GM06990 (cell line): ENCODE data around the gene RPL28.

Experiments
- DNase-seq: peaks from one replicate; pipeline ENCODE4 v3.0.0-alpha.2; 2011; ENCODE audit not compliant: insufficient read length; ENCODE audit errors: extremely low read depth
- H3K27me3 ChIP-seq: replicated peaks from 2 replicates; pipeline ENCODE4 v1.6.0; 2011; ENCODE audit warnings: low read length; ENCODE audit not compliant: control insufficient read depth, insufficient read depth
- H3K36me3 ChIP-seq: 2 replicates; pipeline ENCODE4 v1.5.1; 2011; ENCODE audit warnings: low read length; ENCODE audit not compliant: control insufficient read depth, insufficient read depth
- H3K4me3 ChIP-seq: replicated peaks from 2 replicates; pipeline ENCODE4 v1.5.1; 2011; ENCODE audit warnings: low read depth, mild to moderate bottlenecking, control low read depth, low read length
- CTCF ChIP-seq: IDR thresholded peaks from 2 replicates; pipeline ENCODE4 v1.5.1; 2011; ENCODE audit warnings: low read length, control low read depth, mild to moderate bottlenecking, inconsistent platforms; ENCODE audit not compliant: insufficient read depth, poor library complexity, severe bottlenecking

RPL28 gene

DNA sequence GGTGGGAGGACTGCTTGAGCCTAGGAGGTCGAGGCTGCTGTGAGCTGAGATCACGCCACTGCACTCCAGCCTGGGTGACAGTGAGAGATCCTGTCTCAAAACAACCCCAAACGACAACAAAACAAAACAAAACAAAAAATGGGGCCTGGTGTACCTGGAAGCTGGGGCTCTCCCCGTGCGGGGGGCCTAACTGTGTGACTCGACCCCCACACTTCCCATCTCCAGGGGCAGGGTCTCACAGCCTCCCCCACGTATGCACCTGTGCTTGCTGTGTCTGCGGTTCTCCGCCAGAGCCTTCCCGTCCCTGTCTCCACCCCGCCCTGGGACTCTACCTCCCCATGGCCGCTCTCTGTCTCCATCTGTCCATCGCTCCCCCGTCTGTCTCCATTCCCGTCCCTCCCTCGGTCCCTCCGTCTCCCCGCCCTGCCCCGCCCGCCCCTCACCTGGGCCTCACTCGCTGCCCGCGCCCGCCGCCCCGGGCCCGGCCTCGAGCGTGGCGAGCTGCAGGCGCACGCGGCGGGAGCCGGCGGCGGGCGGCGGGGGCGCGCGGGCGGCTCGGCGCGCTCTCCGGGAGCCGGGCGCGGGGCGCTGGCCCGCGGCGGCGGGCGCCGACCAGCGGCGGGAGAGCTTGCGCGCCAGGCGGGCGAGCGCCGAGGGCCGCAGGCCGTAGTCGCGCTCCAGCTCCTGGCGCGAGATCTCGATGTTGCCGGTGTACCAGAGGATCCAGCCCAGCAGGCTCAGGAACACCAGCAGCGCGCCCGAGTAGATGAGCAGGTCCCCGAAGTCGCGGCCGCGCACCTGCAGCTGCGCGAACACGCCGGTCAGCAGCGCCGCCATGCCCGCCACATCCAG, 2.2 kb upstream of the RPL28 start:
- DNase-seq = peak; percentile 83
- peak overlapping the region; percentile 90 for H3K4me3 ChIP-seq
- peak; percentile 28 for TF ChIP-seq CTCF
- no peaks in the 10 kb centered on the region for H3K27me3 ChIP-seq
- peaks cover 18% of the 10 kb centered on the region for H3K36me3 ChIP-seq

DNA sequence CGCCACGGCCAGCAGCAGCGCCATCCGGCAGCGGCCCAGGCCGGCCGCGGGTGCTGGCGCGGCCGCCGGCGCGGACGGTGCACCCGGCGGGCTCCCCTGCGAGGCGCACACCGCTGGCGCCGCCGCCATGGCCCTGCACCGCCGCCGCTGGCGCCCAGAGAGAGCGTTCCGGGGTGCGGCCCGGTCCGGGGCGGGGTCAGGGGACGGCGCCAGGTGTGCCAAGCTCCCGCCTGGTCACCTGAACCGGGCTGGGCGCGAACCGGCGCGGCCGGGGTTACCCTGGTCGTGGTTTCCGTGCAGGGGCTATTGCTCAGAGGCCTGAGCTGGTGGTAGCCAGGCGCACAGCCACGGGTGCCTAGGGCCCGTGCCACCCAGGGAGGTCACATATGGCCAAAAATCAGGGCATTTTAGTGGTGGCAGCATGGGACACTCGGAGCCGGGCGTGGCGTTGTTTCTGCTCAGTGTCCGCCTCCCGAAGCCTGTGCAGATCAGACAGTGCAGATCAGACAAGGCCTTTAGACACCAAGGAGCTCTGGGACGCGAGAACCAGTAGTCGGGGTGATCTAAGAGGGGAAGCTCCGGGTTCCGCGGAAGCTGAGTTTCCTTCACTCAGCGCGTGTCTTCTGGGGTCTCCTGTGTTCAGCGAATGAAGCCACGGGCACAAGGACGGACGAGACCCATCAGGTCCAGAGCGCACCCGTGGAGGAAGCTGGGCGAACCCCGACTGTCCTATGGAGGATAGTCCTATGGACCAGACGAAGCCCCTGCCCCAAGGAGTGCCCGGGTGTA, 1.4 kb upstream of the RPL28 start, which contains the start of gene TMEM238:
TMEM238 (minus strand) TSS at position 162 of the 789 bp plus-strand sequence; CDS start at position 129, 33 bp downstream.
- Histone ChIP-seq H3K36me3 (peaks cover 26% of the 10 kb centered on the region), H3K27me3 (no peaks in the 10 kb centered on the region), H3K4me3 (peak within 1 kb of the TSS; percentile 90)
- TF ChIP-seq CTCF = no peak
- DNase-seq = peak; percentile 71

DNA sequence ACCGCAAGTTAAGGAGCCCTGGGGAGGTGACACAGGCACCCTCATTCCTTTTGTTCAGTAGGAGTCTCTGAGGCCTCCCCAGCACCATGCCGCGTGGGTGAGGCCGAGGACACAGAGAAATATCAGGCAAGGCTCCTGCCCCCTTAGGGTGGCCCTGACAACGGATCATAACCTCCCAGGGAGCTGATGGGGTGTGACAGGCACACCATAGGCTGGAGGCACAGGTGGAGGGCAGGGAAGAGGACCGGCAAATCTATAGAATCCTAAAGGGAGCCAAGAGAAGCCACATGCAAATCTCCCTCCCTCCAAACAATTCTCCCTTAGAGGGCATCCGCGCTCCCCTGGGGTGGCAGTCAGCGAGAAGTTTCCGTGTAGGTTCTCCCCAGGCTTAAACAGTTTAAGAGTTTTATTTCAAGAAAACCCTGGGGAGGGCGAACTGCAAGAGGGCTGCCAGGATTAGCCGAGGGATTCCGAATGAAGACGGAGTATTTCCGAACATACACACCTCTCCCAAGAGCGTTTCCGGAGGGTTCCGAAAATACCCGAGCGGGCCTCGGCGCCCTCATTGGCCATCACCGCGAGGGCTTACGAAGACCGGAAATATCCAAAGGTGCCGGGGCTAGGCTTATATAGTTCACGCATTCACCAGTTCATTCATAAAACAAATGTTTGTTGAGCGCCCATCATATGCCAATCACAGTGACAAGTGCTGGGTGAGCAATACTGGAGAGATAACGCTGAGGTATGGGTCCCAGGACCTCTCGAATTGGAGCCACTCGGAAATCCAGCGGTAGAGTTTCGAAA, 610 bp upstream of the RPL28 start:
- H3K27me3 ChIP-seq = no peaks in the 10 kb centered on the region
- peak overlapping the region; percentile 90 for H3K4me3 ChIP-seq
- TF ChIP-seq CTCF = no peak
- peak; percentile 94 for DNase-seq
- H3K36me3 ChIP-seq = peaks cover 32% of the 10 kb centered on the region

DNA sequence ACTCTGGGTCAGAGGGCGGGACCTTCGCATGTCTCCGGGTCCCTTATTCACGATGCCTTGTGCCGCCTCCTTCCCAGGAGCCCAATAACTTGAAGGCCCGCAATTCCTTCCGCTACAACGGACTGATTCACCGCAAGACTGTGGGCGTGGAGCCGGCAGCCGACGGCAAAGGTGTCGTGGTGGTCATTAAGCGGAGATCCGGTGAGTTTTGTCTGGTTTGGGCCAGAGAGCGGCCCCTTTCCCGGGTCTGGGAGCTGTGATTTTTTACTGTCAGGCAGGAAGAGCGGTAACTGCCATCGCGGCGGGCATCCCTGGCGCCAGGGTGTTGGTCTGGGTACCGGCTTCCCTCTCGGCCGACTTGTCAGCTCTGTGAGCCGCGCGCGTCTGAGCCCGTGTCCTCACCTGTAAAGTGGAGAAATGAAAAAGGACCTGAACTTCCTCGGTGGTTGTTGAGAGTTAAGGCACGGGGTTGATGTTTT, 800 bp downstream of the RPL28 start:
- no peak for TF ChIP-seq CTCF
- H3K4me3 ChIP-seq = peak overlapping the region; percentile 90
- H3K27me3 ChIP-seq = no peaks in the 10 kb centered on the region
- H3K36me3 ChIP-seq = peaks cover 40% of the 10 kb centered on the region
- no peak for DNase-seq

DNA sequence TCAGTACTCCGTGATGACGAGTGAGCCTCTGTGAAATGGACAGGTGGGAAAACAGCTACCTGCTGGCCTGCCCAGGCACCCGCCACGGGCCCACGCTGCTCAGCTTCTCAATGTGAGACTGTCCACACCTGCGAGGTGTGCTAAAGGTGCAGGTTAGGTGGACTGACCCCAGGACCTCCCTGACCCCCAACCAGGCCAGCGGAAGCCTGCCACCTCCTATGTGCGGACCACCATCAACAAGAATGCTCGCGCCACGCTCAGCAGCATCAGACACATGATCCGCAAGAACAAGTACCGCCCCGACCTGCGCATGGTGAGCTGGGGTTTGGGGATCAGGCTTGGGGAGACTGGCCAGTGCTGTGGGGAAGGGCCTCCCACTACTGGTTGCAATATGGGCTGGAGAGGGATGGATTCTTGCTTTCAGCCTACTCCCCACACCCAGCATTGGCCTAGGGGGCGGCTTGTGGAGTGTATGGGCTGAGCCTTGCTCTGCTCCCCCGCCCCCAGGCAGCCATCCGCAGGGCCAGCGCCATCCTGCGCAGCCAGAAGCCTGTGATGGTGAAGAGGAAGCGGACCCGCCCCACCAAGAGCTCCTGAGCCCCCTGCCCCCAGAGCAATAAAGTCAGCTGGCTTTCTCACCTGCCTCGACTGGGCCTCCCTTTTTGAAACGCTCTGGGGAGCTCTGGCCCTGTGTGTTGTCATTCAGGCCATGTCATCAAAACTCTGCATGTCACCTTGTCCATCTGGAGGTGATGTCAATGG, 2.2 kb downstream of the RPL28 start:
- DNase-seq = no peak
- Histone ChIP-seq H3K36me3 (peaks cover 40% of the 10 kb centered on the region), H3K4me3 (peak overlapping the region; percentile 90), H3K27me3 (no peaks in the 10 kb centered on the region)
- no peak for TF ChIP-seq CTCF
